MM.1S (cell line): ENCODE data around the gene DPY19L1.
"Not testable (repeated sequence)": the region's sequence is repeated elsewhere in the genome, so short reads cannot be mapped to it uniquely, and the experiment has no call there.

Experiments
- DNase-seq: peaks from one replicate; pipeline ENCODE4 v3.0.0-alpha.2; 2015
- H2AFZ ChIP-seq: fragments of 300-600 bp; sonication (generic); 2 replicates; pipeline ENCODE4 v1.6.0; 2016; ENCODE audit warnings: antibody characterized with exemption, low read length
- H3F3A ChIP-seq: fragments of 300-600 bp; sonication (generic); 2 replicates; pipeline ENCODE4 v1.6.1; 2016; ENCODE audit warnings: mild to moderate bottlenecking, antibody characterized with exemption, low read length, moderate library complexity, mixed read lengths; ENCODE audit not compliant: insufficient read depth
- H3K27ac ChIP-seq: fragments of 300-600 bp; sonication (generic); 2 replicates; pipeline ENCODE4 v1.5.1; 2016; ENCODE audit warnings: mild to moderate bottlenecking, low read length
- H3K27me3 ChIP-seq: fragments of 300-600 bp; sonication (generic); replicated peaks from 2 replicates; pipeline ENCODE4 v1.6.0; 2016; ENCODE audit warnings: low read length; ENCODE audit not compliant: insufficient read depth
- H3K36me3 ChIP-seq: fragments of 300-600 bp; sonication (generic); replicated peaks from 2 replicates; pipeline ENCODE4 v1.6.1; 2016; ENCODE audit warnings: mild to moderate bottlenecking, low read length, mixed read lengths; ENCODE audit not compliant: insufficient read depth
- H3K4me1 ChIP-seq: fragments of 300-600 bp; sonication (generic); 2 replicates; pipeline ENCODE4 v1.6.1; 2016; ENCODE audit warnings: low read length, mixed read lengths
- H3K4me2 ChIP-seq: fragments of 300-600 bp; sonication (generic); 2 replicates; pipeline ENCODE4 v1.6.0; 2016; ENCODE audit warnings: low read depth, low read length
- H3K4me3 ChIP-seq: fragments of 300-600 bp; sonication (generic); 2 replicates; pipeline ENCODE4 v1.5.1; 2016; ENCODE audit warnings: low read length, mixed read lengths
- H3K79me2 ChIP-seq: fragments of 300-600 bp; sonication (generic); 2 replicates; pipeline ENCODE4 v1.6.1; 2016; ENCODE audit warnings: mixed run types, low read length, mixed read lengths
- H3K9ac ChIP-seq: fragments of 300-600 bp; sonication (generic); 2 replicates; pipeline ENCODE4 v1.6.1; 2016; ENCODE audit warnings: low read length, mixed read lengths
- H3K9me2 ChIP-seq: fragments of 300-600 bp; sonication (generic); replicated peaks from 2 replicates; pipeline ENCODE4 v1.6.1; 2016; ENCODE audit warnings: mild to moderate bottlenecking, low read length, mixed read lengths; ENCODE audit not compliant: insufficient read depth
- H3K9me3 ChIP-seq: fragments of 300-600 bp; sonication (generic); replicated peaks from 2 replicates; pipeline ENCODE4 v1.6.1; 2016; ENCODE audit warnings: mild to moderate bottlenecking, low read length, mixed read lengths; ENCODE audit not compliant: insufficient read depth
- H4K20me1 ChIP-seq: fragments of 300-600 bp; sonication (generic); 2 replicates; pipeline ENCODE4 v1.6.1; 2016; ENCODE audit warnings: mild to moderate bottlenecking, low read length, moderate library complexity, mixed read lengths; ENCODE audit not compliant: insufficient read depth
- EZH2 ChIP-seq: fragments of 300-600 bp; sonication (generic); optimal IDR thresholded peaks from 2 replicates; pipeline ENCODE3; 2017; ENCODE audit warnings: low read depth, mild to moderate bottlenecking, antibody characterized with exemption, low read length, mixed read lengths
- EZH2phosphoT487 ChIP-seq: fragments of 300-600 bp; sonication (generic); IDR thresholded peaks from 2 replicates; pipeline ENCODE4 v1.6.1; 2018; ENCODE audit warnings: antibody characterized with exemption, low read length
- TF ChIP-seq, protein P1 (sequence below): fragments of 300-600 bp; sonication (generic); IDR thresholded peaks from 2 replicates; pipeline ENCODE4 v1.5.1; 2016; ENCODE audit warnings: antibody characterized with exemption, low read length, mixed read lengths

DPY19L1 gene

GRCh38 chr7:34995757-34996156 is 41.5 kb downstream of the DPY19L1 start:
- Histone ChIP-seq H3K27me3 (no peaks in the 10 kb centered on the region), H2AFZ (no peak overlapping the region), H3K4me1 (no peaks in the 10 kb centered on the region), H3K36me3 (no peaks in the 10 kb centered on the region), H3K27ac (no peak overlapping the region), H3K9ac (no peak overlapping the region), H3K79me2 (peaks cover 7% of the 10 kb centered on the region), H3K9me3 (no peaks in the 10 kb centered on the region), H3K4me3 (no peak overlapping the region), H3F3A (no peaks in the 10 kb centered on the region), H4K20me1 (no peaks in the 10 kb centered on the region), H3K4me2 (no peak overlapping the region), H3K9me2 (no peaks in the 10 kb centered on the region)
- no peak for DNase-seq
- TF ChIP-seq EZH2phosphoT487 (no peak), EZH2 (no peak)
- TF ChIP-seq, protein P1, sequence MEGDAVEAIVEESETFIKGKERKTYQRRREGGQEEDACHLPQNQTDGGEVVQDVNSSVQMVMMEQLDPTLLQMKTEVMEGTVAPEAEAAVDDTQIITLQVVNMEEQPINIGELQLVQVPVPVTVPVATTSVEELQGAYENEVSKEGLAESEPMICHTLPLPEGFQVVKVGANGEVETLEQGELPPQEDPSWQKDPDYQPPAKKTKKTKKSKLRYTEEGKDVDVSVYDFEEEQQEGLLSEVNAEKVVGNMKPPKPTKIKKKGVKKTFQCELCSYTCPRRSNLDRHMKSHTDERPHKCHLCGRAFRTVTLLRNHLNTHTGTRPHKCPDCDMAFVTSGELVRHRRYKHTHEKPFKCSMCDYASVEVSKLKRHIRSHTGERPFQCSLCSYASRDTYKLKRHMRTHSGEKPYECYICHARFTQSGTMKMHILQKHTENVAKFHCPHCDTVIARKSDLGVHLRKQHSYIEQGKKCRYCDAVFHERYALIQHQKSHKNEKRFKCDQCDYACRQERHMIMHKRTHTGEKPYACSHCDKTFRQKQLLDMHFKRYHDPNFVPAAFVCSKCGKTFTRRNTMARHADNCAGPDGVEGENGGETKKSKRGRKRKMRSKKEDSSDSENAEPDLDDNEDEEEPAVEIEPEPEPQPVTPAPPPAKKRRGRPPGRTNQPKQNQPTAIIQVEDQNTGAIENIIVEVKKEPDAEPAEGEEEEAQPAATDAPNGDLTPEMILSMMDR = no peak

DNA sequence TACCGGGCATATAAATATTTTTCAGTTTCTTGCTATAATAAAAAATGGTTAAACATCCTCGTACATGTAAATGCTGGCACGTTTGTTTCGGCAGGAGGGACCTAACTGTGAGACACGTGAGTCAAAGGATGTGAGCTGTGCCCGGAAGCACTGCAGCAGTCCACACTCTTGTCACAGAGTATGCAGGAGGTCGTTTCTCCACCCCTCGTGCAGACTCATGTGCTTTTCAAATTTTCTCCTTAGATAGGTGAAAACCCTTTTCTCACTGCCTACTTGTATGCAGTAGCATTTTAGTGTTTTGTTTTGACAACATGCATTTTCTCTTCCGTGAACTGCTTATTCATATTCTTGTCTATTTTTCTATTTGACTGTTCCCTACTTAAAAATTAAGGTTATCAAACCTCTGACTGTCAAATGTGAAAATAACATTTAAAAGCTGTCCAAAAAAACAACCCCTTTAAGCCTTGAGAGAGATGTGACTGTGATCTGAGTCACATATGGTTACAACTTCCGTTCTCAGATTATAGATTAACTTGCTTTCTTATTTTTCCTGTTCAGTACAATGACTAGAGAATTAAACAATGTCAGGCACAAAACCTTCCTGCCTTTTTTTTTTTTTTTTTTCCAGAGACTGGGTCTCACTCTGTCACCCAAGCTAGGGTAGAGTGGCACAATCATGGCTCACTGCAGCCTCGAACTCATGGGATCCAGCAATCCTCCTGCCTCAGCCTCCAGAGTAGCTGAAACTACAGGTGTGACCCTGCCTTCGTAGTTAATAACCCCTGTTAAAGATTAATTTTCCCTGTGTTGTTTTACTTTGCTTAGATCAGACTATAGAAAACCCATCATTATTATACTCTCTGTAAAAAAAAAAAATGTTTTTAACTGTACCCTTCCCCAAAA is 45.1 kb downstream of the DPY19L1 start:
- H3K9me2 ChIP-seq = no peaks in the 10 kb centered on the region
- H3K9ac ChIP-seq = no peak overlapping the region
- H3K4me1 ChIP-seq = no peaks in the 10 kb centered on the region
- no peak overlapping the region for H3K27ac ChIP-seq
- H3K4me2 ChIP-seq = no peak overlapping the region
- no peaks in the 10 kb centered on the region for H3K9me3 ChIP-seq
- peaks cover 7% of the 10 kb centered on the region for H3K79me2 ChIP-seq
- no peak overlapping the region for H2AFZ ChIP-seq
- no peak for TF ChIP-seq EZH2
- H3F3A ChIP-seq = no peaks in the 10 kb centered on the region
- H3K27me3 ChIP-seq = no peaks in the 10 kb centered on the region
- H3K4me3 ChIP-seq = no peak overlapping the region
- DNase-seq = no peak
- no peaks in the 10 kb centered on the region for H3K36me3 ChIP-seq
- no peaks in the 10 kb centered on the region for H4K20me1 ChIP-seq

DNA sequence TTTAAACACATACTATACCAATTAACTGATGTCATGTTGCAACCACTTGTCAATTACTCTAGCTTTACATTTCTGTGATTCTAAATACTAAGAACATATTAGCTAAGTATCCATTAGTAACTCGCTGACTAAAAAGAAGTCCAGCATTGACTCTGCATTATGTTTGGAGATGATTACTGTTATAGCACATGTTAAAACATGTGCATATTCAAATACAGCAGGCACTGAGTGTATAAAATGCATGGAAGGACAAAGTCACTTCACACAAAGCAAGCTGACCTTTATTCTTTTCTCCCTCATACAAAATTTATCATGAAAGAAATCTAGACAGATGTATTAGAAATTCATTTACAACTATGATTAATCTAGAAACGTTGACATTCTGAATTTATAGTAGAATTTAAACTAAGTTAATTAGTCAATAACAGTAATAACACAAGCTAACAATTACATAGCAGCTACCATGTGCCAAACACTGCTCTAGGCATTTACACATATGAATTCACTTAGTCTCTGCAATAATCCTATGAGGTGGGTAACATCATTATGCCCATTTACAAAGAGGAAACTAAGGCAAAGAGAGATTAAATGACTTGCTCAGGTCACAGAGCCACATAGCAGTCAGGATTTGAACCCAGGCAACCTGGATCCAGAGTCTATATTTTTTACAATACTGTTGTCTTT is 48.7 kb downstream of the DPY19L1 start:
- not testable (repeated sequence) for H3K9me2 ChIP-seq, H3K9ac ChIP-seq, H3K27ac ChIP-seq, H3K27me3 ChIP-seq, H3K79me2 ChIP-seq, H3K4me2 ChIP-seq, H2AFZ ChIP-seq, H3K9me3 ChIP-seq, H3K36me3 ChIP-seq, H4K20me1 ChIP-seq, H3K4me3 ChIP-seq, DNase-seq, H3K4me1 ChIP-seq, H3F3A ChIP-seq

GRCh38 chr7:34985155-34985554 is 52.1 kb downstream of the DPY19L1 start:
- not testable (repeated sequence) for H4K20me1 ChIP-seq, DNase-seq, H3K4me3 ChIP-seq, H3K9me3 ChIP-seq, H3K4me2 ChIP-seq, H3K9ac ChIP-seq, H2AFZ ChIP-seq, H3K27ac ChIP-seq, H3K27me3 ChIP-seq, H3K9me2 ChIP-seq, H3K36me3 ChIP-seq
- Histone ChIP-seq H3K79me2 (peaks cover 17% of the 10 kb centered on the region), H3K4me1 (peaks cover 13% of the 10 kb centered on the region), H3F3A (peaks cover 17% of the 10 kb centered on the region)

DNA sequence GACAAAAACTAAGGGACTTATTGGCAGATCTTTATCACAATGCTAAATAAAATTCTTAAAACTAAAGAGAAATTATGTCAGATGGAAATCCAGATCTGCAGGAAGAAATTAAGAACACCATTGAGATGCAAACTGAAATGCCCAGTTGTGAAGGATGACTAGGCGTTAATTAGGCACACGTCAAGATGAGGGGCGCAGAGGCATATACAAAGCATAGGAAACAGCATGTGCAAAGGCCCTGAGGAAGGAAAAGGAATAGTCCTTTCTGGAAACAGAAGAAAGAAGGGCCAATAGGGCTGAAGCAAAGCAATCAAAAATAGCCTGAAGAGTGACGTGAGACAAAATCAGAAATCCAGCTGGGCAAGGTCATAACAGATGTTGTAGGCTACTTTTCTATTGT is 53.1 kb downstream of the DPY19L1 start:
- H3K9me2 ChIP-seq, H3K4me2 ChIP-seq, H3K9ac ChIP-seq, H2AFZ ChIP-seq, H3K36me3 ChIP-seq, H3K9me3 ChIP-seq, H3K4me3 ChIP-seq, DNase-seq, H4K20me1 ChIP-seq, H3K27ac ChIP-seq, H3K27me3 ChIP-seq: not testable (repeated sequence)
- peaks cover 21% of the 10 kb centered on the region for H3K79me2 ChIP-seq
- H3F3A ChIP-seq = peaks cover 17% of the 10 kb centered on the region
- peaks cover 15% of the 10 kb centered on the region for H3K4me1 ChIP-seq
